Stimulated activated CD8-positive, alpha-beta memory T cell treated with anti-CD3 and anti-CD28 coated beads, Interleukin-12 subunit alpha, Interleukin-12 subunit beta, amount 100 ng/mL, for 1 hour (primary cell): ENCODE results near the gene GULP1.

Experiments used
- DNase-seq: peaks from one replicate; pipeline ENCODE4 v3.0.0-alpha.2; 2020; ENCODE audit warnings: low read depth

The GULP1 gene

DNA sequence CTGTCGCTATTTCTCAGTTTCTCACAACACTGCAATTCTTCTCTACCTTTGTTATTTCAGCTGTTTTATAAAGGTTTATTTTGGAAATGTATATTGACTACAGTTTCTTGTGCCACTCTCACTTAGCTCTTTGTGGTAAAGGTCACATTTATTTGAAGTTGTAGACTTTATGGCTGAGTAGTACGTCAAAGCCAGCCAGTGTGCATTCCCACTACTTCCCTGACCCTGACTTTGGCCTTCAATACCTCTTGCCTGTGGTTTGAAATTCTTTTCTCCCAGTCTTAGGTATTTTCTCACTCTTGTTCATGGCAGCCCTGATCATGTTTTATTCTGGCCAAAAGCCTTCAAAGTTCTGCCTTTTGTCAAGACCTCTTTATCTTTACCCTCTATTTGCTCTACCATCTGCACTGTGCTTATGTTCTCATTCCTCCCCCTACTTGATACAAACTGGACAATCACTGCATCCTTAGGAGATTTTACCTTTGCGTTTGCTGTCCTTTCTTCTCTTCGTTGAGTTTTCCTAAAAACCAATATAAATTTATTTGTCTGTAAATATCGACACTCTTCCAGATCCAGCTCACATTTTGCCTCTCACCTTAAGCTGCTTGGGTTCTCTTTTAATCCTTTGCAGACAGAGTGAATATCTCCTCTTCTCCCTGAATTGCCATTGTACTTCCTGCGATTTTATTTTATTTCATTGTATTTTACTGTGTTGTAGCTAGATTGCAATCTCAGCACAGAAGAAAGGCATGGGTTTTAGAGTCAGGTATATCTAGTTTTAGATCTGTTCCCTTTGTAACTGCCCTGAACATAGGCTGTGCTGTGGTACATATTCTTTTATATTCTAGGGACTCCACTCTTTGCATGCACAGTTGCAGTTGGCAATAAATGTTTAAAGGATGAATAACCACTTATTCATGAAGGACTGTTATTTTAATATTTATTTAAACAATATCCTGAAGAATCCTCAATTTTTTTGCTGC, 31.2 kb downstream of the GULP1 start:
- no peak for DNase-seq

DNA sequence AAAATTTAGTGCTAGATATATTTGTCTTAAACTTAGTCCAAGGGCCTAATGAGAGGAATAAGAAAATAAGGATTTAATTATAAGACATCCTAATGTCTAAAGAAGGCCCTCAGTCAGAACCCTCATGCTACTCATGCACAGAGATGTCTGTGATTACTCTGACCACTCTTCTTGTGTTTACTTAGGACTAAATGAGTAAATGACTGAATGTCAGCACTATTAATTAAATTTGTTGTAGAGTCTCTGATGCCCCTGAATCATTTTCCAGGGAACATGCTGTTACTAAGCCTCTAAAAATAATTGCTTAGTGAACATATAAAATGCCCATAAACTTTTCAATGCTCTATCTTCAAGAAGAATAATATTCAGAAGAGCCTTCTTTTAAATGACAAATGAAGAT, 32.4 kb downstream of the GULP1 start:
- no peak for DNase-seq

GRCh38 chr2:188326290-188326668, 34.6 kb downstream of the GULP1 start:
- no peak for DNase-seq

DNA sequence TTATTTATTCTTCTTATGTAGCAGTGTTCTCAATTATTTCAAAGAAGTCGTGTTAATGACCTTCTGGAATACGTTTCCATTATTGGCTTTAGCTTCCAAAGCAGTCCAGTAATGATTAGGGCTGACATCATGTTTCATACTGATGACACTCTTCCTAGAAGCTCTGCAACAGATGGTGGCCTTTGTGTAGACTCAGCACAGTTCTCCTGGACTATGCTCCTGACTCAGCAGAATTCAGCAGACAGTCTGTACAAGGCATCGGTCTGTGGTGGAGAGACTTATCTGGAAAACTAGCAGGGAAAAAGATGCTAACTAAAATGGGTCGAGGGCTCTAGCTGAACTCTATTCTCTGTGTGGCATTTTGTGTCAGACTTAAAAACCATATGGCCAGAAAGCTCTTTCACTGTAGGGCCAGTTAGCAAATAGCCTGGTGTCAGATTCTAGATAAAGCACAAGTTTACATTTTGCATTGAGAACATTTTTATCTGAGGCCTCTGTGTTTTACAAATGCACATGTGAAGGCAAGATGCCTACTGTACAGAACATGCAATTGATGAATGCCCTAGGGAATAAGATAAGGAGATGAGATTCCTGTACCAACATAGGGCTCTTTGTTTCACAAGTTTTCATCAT, 35.1 kb downstream of the GULP1 start:
- no peak for DNase-seq

GRCh38 chr2:188327518-188328213, 36.0 kb downstream of the GULP1 start:
- DNase-seq, result no peak

DNA sequence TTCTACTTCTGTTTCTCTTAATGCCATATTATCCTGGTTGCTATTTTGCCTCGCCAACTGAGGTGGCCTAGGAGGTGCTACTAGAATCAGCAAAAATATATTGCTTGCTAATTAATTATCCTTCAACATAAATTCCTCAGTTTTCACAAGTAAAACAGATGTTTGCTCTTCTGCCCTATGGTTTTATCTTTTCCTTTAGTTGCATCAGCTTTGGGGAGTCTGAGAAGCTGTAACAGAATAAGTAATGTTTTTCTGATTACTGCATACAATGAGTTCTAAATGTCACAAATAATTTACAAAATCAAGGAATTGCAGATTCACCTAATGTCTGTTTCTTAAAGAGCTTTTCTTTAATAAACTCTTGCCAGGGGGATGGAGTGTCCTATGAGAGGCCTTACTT, 36.7 kb downstream of the GULP1 start:
- no peak for DNase-seq

- no peak for DNase-seq
These were observed 38.8 kb downstream of the GULP1 start for GRCh38 chr2:188330316-188331053.

GRCh38 chr2:188332619-188333018, 40.9 kb downstream of the GULP1 start:
- no peak for DNase-seq

DNA sequence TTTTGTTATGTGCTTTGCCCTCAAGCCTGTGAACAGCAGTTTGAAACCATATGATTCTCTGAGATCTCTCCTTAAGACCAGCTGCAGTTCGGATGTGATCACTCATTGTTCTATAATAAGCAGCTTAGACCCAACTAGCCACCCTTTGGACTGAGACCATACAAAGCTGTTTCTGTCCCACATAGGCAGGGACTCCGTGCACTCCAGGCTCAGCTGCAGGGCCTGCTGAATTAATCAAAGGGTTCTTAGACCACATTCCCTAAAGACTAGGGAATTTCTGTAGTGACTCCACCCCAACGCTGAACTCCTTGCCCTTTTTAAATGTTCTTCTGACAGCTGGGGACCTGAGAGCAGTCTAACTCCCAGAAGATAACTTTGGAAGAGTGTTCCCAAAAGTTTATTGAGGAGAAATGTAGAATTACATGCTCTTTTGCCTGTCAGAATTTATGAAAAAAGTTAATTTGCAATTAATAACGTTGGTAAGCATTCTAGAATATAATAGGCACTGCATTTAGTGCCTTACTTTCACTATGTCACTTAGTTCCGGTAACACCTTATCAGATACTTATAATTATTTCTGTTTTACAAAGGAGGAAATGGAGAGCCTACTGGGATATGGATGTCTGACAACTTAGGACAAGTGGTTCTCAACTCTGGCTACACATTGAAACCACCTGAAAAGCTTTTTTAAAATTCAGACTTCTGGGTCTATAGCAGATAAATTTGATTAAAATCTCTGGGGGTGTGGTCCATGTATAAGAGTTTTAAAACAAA, 42.3 kb downstream of the GULP1 start:
- no peak for DNase-seq

DNA sequence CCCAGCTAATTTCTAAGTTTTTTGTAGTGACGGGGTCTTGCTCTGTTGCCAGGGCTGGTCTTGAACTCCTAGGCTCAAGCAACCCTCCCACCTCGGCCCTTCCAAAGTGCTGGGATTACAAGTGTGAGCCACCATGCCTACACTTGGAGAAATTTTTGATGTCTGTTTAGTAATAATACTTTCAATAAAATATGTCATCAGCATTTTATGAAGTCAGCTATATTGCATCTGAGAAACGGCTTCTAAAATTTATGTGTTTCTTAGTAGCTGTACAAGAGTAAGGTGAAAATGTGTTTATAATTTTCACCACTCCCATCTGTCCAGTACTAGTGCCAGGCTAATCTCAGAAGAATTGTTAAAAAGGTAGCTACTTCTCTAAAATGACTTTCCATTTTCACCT, 46.8 kb downstream of the GULP1 start:
- no peak for DNase-seq

DNA sequence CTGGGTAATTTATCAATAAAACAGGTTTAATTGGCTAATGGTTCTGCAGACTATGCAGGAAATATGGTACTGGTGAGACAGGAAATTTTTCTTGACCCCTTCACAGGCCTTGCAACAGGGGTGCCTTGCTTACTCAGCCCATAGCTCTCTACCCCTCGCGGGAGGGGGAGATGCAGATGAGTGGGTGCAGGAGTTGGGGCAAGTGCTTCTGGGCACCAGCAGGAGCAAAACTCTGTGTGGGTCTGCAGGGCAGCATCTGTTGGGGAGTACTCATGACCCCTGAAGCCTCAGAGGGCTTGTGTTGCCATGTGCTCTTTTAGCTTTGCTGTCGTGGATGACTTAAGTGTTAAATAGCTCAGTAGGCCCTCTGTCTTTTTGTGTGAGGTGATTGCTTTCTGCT, 48.6 kb downstream of the GULP1 start:
- DNase-seq, result no peak

DNA sequence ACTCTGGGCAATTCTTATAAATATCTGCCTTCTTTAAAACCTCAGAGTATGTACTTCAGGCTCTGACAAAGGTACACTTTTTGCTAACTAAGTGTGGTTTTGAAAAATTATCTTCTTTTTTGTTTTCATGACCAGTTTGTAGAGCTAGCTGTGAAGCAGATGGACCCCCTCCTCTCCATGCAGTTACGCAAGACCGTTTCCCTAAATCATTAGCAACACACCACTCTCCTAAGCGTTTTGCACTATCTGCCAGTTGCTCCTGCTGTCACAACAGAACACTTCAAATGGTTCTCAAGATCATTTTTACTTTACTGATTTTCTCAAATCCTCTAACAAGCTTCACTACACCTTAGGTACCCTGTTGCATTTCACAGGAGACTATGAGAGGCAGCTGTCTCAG, 53.3 kb downstream of the GULP1 start:
- DNase-seq, result no peak

DNA sequence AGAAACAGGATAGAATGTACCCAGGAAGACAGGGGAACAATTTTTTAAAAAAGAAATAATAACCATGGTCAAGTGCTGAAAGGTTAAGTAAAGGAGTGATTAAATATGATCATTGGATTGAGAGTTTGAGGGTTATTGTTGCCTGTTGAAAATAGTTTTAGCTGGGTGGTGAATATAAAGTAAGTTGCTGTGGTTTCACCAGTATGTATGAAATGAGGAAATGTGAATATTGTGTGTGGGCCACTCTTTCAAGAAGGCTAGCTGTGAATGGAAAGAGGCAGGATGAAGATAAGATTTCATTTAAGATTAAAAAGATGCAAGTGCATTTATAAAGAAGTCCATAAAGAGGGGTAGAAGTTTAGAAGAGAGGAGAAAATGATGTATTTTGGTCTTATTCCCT, 53.8 kb downstream of the GULP1 start:
- DNase-seq, result no peak

DNA sequence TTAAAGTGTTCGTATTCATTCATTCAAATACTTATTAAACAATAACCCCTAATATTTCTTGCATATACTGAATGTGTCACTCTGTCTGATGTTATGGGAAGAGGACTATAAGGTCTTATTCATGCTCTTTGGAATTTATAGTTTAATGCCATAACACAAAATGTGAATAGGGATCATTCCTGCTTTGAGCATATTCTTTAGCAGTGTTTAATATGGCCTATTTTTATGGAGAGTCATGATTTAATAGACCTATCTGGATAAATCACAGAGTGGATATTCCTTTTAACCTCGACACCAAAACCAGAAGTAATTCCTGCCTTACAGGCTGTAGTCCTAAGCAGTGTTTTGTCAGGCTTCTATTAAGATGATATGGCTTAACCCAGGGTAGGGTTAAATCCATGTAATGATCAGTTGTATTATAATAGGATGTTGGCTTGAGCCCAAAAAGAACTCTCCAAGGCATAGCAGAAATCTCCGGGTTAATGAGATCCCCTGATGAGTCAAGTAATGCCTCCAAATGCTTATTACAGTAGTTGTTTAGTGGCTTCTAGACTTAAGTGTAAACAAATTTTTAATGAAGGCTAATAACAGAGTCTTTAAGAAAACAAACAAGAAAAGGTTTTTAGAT, 54.3 kb downstream of the GULP1 start:
- no peak for DNase-seq

DNA sequence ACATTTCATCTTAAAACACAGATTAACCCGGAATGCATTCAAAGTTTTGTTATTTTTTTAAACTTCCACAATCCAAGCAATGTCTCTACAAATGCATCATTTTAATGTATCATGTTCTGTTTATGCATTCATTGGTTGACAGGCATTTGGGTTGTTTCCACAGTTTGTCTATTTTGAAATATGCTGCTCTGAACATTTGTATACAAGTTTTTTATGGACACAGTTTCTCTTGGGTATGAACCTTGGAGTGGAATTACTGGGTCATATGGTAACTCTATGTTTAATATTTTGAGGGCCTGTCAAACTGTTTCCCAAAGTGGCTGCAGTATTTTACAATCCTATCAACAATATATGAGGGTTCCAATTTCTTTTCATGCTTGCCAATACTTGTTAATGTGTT, 57.3 kb downstream of the GULP1 start:
- no peak for DNase-seq

DNA sequence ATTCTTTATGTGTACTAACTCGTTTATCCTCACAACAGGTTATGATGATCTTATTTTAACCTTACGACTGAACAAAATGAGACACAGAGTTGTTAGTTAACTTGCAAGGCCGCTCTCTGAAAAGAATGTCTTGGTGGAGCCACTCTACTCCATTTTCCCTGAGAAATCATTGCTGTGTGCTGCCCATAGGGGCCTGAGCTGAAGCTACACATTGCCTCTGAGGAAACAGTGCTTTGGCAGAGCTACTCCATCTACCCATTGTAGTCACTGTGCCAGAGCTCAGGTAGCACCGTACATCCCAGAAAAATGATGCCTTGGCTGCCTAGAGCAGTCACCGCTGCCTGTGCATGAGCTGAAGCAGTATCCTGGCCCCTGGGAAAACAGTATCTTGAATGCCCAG, 61.6 kb downstream of the GULP1 start:
- no peak for DNase-seq

GRCh38 chr2:188360485-188361263, 69.0 kb downstream of the GULP1 start:
- DNase-seq, result no peak

- DNase-seq, result no peak
These were observed 72.5 kb downstream of the GULP1 start for GRCh38 chr2:188364033-188364630.

GRCh38 chr2:188365058-188365641, 73.5 kb downstream of the GULP1 start:
- no peak for DNase-seq
